Pancreas (tissue), 10 donors: Measurements from ENCODE around the gene DLGAP1. TPM values are rescaled to one million over a fixed set of nuclear protein-coding genes. Genes with fewer than 3 reads are reported as not detected.

Experiments
- ATAC-seq, 4 donors: fragments of 200-7000 bp; cut with Tn5 transposase; one replicate each; pipeline versions ENCODE4 v1.8.0 to v1.9.1; 2020; ENCODE audit warnings: mild to moderate bottlenecking in 4 of 4, moderate library complexity in 4 of 4
- DNase-seq, 6 donors: peaks; one replicate each; pipeline ENCODE4 v3.0.0-alpha.2; 2020
- FAIRE-seq: peaks from 2 replicates; lab custom pipeline; 2012; peaks lifted over from hg19 to GRCh38; lab: Jason Lieb, UNC
- H3K27ac ChIP-seq, 4 donors: fragments of 200-600 bp; sonication (generic); 1 replicate in 3 of 4; 2 replicates in 1 of 4; pipeline versions ENCODE4 v1.5.0 to v1.8.0; 2020
- H3K27me3 ChIP-seq, 4 donors: fragments of 200-600 bp; one replicate each; pipeline ENCODE4 v1.8.0; 2021
- H3K36me3 ChIP-seq, 3 donors: fragments of 200-600 bp; sonication (generic) in 1 of 3; one replicate each; pipeline versions ENCODE4 v1.5.0 to v1.8.0; 2020 to 2021
- H3K4me1 ChIP-seq, 3 donors: fragments of 200-600 bp; one replicate each; pipeline ENCODE4 v1.8.0; 2021
- H3K4me3 ChIP-seq, 4 donors: fragments of 200-600 bp; sonication (generic) in 2 of 4; one replicate each; pipeline versions ENCODE4 v1.5.0 to v1.8.0; 2020 to 2021
- H3K9me3 ChIP-seq, 4 donors: fragments of 200-600 bp; one replicate each; pipeline ENCODE4 v1.8.0; 2021
- CTCF ChIP-seq, 4 donors: fragments of 200-600 bp; sonication (generic) in 3 of 4; IDR thresholded peaks; one replicate each; pipeline versions ENCODE4 v1.5.0 to v1.8.0; 2021; ENCODE audit warnings: antibody characterized with exemption in 4 of 4
- WGBS, 2 donors: extraction: QIAGEN DNeasy Blood & Tissue Kit; methylation state at CpG; one replicate each; pipeline ENCODE4 v1.1.7; 2013; 5-methylcytosine and 5-hydroxymethylcytosine counted together
- intact Hi-C, 3 donors: fragments of 100-400 bp; cut with DNase I; formaldehyde crosslinking; loops; one replicate each; pipeline versions ENCODE4 v1.11.1 to v1.14.2; 2022
- polyA plus RNA-seq, 2 donors: library from polyadenylated mRNA; stranded (reverse); fragments of 200-250 nt; gene quantifications; one replicate each; pipeline ENCODE4 v1.2.3, GENCODE V29; 2013
- total RNA-seq, 6 donors: library from RNA; stranded (reverse); fragmentation: NEBNext Ultra II Directional in 4 of 6; extraction: Animal tissue kit (Norgen Biotek cat#: 25700) in 4 of 6; gene quantifications; one replicate each; pipeline versions ENCODE4 v1.2.1 to v1.2.4, GENCODE V29; 2021 to 2023
- donor health status: healthy with polysubstance abuse.
- donor health status: DM: no; HTN: no; CAD: no; lungs with moderate emphysema.
- donor health status: DM: no; HTN: no; CAD: no.
- donor health status: control.
- donor health status: control.
- donor health status: Bipolar disorder and iron deficiency.
- donor health status: DM: yes; HTN: yes; CAD: no.
- donor health status: DM: no; HTN: no; CAD: no.
- donor health status: DM: no; HTN: no; CAD: no.
- donor health status: DM: yes; HTN: yes; CAD: no.

Gene DLGAP1
- total and polyA plus RNA-seq, 8 donors: 0.12 to 0.62 (median 0.30) TPM; not detected in 2

- FAIRE-seq: no peak
- 69 to 71% methylated on average over 6 of the region's 6 CpGs for WGBS, 2 donors
- H3K4me1 ChIP-seq: no peaks in the 10 kb centered on the region
These were observed 623.0 kb downstream of the DLGAP1 start for GRCh38 chr18:3832025-3832638.

GRCh38 chr18:3830604-3831003 lies 624.5 kb downstream of the DLGAP1 start:
- TF ChIP-seq CTCF (IDR thresholded peaks at IDR 0.05): no peak
- Histone ChIP-seq H3K4me1 (no peaks in the 10 kb centered on the region), H3K4me3 (no peak overlapping the region), H3K36me3 (no peaks in the 10 kb centered on the region), H3K27ac (no peak overlapping the region), H3K27me3 (no peaks in the 10 kb centered on the region), H3K9me3 (no peaks in the 10 kb centered on the region)
- intact Hi-C loops: no loop called here
- ATAC-seq (no peak), DNase-seq (no peak), FAIRE-seq (no peak)
- WGBS, 2 donors: 88 to 97% methylated on average over 1 of the region's 1 CpG

More at GRCh38 chr18:3832025-3832638, 623.0 kb downstream of the DLGAP1 start:
- TF ChIP-seq CTCF (IDR thresholded peaks at IDR 0.05): no peak
- DNase-seq: no peak
- Histone ChIP-seq H3K36me3 (no peaks in the 10 kb centered on the region), H3K27me3 (no peaks in the 10 kb centered on the region), H3K9me3 (no peaks in the 10 kb centered on the region), H3K4me3 (no peak overlapping the region), H3K27ac (no peak overlapping the region)
- intact Hi-C loops: no loop called here
- no peak for ATAC-seq

GRCh38 chr18:3827236-3827845 lies 627.8 kb downstream of the DLGAP1 start:
- no peaks in the 10 kb centered on the region for H3K9me3 ChIP-seq
- no peak for ATAC-seq
- intact Hi-C loops: no loop called here
- H3K27ac ChIP-seq: no peak overlapping the region
- H3K4me3 ChIP-seq: no peak overlapping the region
- no peaks in the 10 kb centered on the region for H3K4me1 ChIP-seq
- no peaks in the 10 kb centered on the region for H3K36me3 ChIP-seq
- FAIRE-seq: no peak
- WGBS, 2 donors: 54% methylated on average over 6 of the region's 6 CpGs
- TF ChIP-seq CTCF (IDR thresholded peaks at IDR 0.05): no peak
- DNase-seq: no peak
- H3K27me3 ChIP-seq: no peaks in the 10 kb centered on the region

GRCh38 chr18:3826021-3826420 lies 629.1 kb downstream of the DLGAP1 start:
- Histone ChIP-seq H3K4me1 (no peaks in the 10 kb centered on the region), H3K36me3 (no peaks in the 10 kb centered on the region), H3K9me3 (no peaks in the 10 kb centered on the region), H3K27me3 (no peaks in the 10 kb centered on the region), H3K4me3 (no peak overlapping the region), H3K27ac (no peak overlapping the region)
- FAIRE-seq: no peak
- no peak for ATAC-seq
- DNase-seq: no peak
- no peak for TF ChIP-seq CTCF (IDR thresholded peaks at IDR 0.05)
- 88% methylated on average over 4 of the region's 4 CpGs for WGBS, 2 donors
- intact Hi-C loops: no loop called here

GRCh38 chr18:3824101-3824500 lies 631.0 kb downstream of the DLGAP1 start:
- no peaks in the 10 kb centered on the region for H3K36me3 ChIP-seq
- FAIRE-seq: no peak
- no peaks in the 10 kb centered on the region for H3K4me1 ChIP-seq
- H3K27ac ChIP-seq: no peak overlapping the region
- DNase-seq: no peak
- no peak overlapping the region for H3K4me3 ChIP-seq
- no peaks in the 10 kb centered on the region for H3K9me3 ChIP-seq
- no peaks in the 10 kb centered on the region for H3K27me3 ChIP-seq
- ATAC-seq: no peak
- TF ChIP-seq CTCF (IDR thresholded peaks at IDR 0.05): no peak
- intact Hi-C loops: no loop called here
